K562 treated with DMSO at 1 percent for 4 hours (cell line): ENCODE measurements around the gene PDXDC1. TPM values are rescaled to one million over a fixed set of nuclear protein-coding genes. Genes with fewer than 3 reads are reported as not detected.

Experiments
- total RNA-seq: library from RNA; unstranded; fragments of 300-600 nt; gene quantifications from 2 replicates; pipeline ENCODE4 v1.2.3, GENCODE V29; 2022; ENCODE audit not compliant: insufficient read depth

The PDXDC1 gene, protein sequence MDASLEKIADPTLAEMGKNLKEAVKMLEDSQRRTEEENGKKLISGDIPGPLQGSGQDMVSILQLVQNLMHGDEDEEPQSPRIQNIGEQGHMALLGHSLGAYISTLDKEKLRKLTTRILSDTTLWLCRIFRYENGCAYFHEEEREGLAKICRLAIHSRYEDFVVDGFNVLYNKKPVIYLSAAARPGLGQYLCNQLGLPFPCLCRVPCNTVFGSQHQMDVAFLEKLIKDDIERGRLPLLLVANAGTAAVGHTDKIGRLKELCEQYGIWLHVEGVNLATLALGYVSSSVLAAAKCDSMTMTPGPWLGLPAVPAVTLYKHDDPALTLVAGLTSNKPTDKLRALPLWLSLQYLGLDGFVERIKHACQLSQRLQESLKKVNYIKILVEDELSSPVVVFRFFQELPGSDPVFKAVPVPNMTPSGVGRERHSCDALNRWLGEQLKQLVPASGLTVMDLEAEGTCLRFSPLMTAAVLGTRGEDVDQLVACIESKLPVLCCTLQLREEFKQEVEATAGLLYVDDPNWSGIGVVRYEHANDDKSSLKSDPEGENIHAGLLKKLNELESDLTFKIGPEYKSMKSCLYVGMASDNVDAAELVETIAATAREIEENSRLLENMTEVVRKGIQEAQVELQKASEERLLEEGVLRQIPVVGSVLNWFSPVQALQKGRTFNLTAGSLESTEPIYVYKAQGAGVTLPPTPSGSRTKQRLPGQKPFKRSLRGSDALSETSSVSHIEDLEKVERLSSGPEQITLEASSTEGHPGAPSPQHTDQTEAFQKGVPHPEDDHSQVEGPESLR
- 52.9 and 64.4 TPM in 2 replicates for total RNA-seq

DNA sequence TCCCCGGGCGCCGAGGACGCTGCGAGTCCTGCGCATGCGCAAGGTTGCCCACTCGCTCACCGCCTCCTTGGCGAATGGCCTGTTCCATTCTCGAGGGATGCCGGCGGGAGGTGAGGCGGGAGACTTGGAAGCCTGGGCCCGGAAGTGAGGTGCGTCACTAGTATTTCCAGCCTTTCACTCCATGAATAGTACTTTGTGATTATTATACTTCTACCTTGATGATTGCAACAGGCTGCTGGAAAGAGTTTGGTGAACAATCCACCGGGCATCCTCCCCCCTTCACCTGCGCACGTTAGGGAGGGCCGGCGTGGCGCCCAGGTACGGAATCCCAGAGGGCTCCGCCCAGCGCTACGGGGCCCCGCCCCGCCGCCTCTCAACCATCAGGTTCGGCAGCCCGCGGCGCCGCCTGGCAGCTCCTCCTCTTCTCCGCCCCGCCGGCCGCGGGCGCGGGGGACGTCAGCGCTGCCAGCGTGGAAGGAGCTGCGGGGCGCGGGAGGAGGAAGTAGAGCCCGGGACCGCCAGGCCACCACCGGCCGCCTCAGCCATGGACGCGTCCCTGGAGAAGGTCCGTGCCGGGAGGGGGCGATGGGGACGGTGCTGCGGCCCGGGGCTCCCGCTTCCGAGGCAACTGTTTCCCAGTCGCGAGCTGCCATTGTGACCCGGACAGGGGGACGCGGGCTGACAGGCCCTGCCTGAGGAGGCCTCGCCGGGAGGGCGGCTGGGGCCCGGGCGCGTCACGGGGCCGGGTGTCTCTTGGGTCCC lies at the start of gene PDXDC1:
PDXDC1 (plus strand) TSS at position 371 of the 762 bp plus-strand sequence; CDS start at position 545, 174 bp downstream.

DNA sequence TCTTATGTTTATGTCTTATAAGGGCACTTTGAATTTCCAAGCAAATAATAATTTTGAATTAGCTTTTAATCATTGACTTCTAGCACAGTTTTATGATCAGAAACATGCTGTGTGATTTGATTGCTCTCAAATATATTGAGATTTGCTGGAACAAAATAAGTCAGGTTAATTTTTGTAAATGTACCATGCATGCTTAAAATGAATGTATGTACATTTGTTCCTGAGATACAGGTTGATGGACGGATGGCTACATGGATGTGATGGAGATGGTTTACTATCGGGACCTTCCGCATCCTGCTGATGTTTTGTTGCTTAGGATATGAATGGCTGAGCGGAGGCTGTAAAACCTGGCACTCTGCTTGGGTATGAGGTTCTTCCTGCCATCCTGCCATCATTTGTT lies 37.7 kb upstream of the PDXDC1 start, which contains the start of gene NPIPA1:
NPIPA1 (plus strand) TSS at position 301 of the 400 bp plus-strand sequence; CDS start at position 301, 0 bp downstream.

DNA sequence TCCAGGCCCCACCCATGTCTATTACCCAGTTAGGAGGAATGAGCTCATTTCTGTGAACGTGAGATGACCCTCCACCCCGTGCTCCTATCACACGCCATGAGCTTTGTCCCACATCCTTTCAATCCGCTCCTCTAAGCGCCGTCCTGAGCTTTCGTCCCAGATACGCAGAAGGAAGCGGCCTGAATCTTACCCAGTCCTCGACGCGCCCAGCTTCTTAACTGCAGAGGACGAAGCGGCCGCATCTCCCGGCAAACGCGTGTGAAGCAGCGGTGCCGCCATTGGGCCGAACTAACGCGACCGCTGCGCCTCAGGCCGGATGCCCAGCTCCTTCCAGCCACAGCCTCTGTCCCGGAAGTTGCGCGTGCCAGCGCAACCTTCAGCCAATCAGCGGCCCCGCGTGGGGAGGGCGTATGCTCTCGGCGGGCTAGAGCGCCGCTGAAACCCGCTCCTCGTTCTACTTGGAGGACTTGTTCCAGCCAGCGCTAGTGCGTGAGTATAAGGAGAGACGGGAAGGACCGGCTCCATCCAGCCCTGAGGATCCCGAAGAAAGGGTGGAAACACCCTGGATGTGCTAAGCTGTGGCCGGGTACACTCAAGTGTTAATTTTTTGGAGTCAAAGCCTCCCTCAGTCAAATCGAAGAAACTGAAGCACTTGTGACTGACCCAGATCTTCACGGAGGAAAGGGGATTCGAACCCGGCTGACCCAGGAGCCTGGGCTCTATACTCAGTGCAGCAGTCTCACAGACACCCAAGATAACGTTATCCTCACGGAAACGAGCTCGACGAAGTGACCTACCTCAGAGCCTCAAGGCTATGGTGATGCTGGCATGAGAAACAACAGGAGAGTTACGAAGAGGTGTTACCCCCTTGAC lies 119.4 kb downstream of the PDXDC1 start, which contains the start of gene RRN3:
RRN3 (minus strand) TSS at position 318 of the 873 bp plus-strand sequence; CDS start at position 279, 39 bp downstream.

Other genes with a start within 250 kb of the PDXDC1 start
- gene NPIPA2, start 232.5 kb upstream of the PDXDC1 start, total RNA-seq: 1.0 TPM in 1 of 2 replicates, not detected in the other
- 47.1 and 54.6 TPM in 2 replicates for gene NOMO1, start 141.3 kb upstream of the PDXDC1 start, total RNA-seq
- gene NPIPA1, start 37.6 kb upstream of the PDXDC1 start, total RNA-seq: 35.5 and 40.6 TPM in 2 replicates
- gene NTAN1, start 81.0 kb downstream of the PDXDC1 start, total RNA-seq: 12.5 and 16.5 TPM in 2 replicates
- 11.5 and 12.7 TPM in 2 replicates for gene RRN3, start 119.2 kb downstream of the PDXDC1 start, total RNA-seq